Vagina (tissue), 2 donors: ENCODE measurements around the gene KRTAP29-1.

Source experiments
- POLR2A ChIP-seq, 2 donors: fragments of 450-650 bp; IDR thresholded peaks; one replicate each; pipeline ENCODE4 v1.6.1; 2017; ENCODE audit warnings: antibody characterized with exemption in 2 of 2, mild to moderate bottlenecking in 2 of 2, moderate library complexity in 2 of 2
- POLR2AphosphoS5 ChIP-seq, 2 donors: sonication (generic); formaldehyde crosslinking; IDR thresholded peaks; one replicate each; pipeline ENCODE4 v1.9.0; 2017; ENCODE audit warnings: antibody characterized with exemption in 2 of 2, mild to moderate bottlenecking in 2 of 2, low read depth in 1 of 2; ENCODE audit not compliant: insufficient read depth in 1 of 2
- TF ChIP-seq, protein P1 (sequence below), 3 experiments: fragments of 450-650 bp in 2 of 3; fragments of 200-600 bp in 1 of 3; sonication (generic) in 1 of 3; IDR thresholded peaks; one replicate each; pipeline ENCODE4 v1.5.1; 2017 to 2019; ENCODE audit warnings: antibody characterized with exemption in 3 of 3, mild to moderate bottlenecking in 2 of 3, moderate library complexity in 2 of 3

DNA sequence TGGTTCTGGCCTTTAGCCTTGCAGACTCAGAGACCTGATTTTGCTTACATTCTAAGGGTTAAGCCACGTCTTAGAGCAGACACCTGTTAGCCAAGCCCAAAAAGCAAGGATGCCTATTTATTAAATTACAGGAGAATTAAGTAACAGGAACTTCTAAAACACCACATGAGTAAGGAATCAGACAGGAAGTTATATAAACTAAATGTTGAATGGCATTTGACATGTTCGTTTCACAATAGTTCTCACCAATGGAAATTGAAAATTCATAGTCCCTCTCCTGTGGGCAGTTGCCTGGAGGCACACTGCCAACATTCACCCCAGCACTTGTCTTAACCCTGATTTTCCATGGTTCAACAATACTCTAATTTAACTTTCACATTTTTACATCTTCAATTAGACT, 18.1 kb downstream of the KRTAP29-1 start:
- TF ChIP-seq, protein P1, sequence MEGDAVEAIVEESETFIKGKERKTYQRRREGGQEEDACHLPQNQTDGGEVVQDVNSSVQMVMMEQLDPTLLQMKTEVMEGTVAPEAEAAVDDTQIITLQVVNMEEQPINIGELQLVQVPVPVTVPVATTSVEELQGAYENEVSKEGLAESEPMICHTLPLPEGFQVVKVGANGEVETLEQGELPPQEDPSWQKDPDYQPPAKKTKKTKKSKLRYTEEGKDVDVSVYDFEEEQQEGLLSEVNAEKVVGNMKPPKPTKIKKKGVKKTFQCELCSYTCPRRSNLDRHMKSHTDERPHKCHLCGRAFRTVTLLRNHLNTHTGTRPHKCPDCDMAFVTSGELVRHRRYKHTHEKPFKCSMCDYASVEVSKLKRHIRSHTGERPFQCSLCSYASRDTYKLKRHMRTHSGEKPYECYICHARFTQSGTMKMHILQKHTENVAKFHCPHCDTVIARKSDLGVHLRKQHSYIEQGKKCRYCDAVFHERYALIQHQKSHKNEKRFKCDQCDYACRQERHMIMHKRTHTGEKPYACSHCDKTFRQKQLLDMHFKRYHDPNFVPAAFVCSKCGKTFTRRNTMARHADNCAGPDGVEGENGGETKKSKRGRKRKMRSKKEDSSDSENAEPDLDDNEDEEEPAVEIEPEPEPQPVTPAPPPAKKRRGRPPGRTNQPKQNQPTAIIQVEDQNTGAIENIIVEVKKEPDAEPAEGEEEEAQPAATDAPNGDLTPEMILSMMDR (IDR thresholded peaks at IDR 0.05) = no peak
- no peak for TF ChIP-seq POLR2A (IDR thresholded peaks at IDR 0.05)
- TF ChIP-seq POLR2AphosphoS5 (IDR thresholded peaks at IDR 0.05; ENCODE audit: insufficient read depth in 1 of 2, low read depth in 1 of 2) = no peak
